ENCODE results near the gene LMO4. TPM values are rescaled to one million over a fixed set of nuclear protein-coding genes. Genes with fewer than 3 reads are reported as not detected.

Gene LMO4
- total RNA-seq, 1 donor: 61.9 TPM

GRCh38 chr1:87356591-87356990, 27.9 kb downstream of the LMO4 start:
- H3K9me3 ChIP-seq (ENCODE audit: low read depth, low read length): no peaks in the 10 kb centered on the region
- DNase-seq (ENCODE audit: insufficient read length, low spot score, missing footprints): no peak
- no peak overlapping the region for H2AFZ ChIP-seq (ENCODE audit: low read length)
- no peaks in the 10 kb centered on the region for H4K20me1 ChIP-seq (ENCODE audit: insufficient read depth, low read length)
- no peaks in the 10 kb centered on the region for H3K79me2 ChIP-seq (ENCODE audit: insufficient read depth, low read length)
- no peaks in the 10 kb centered on the region for H3K36me3 ChIP-seq (ENCODE audit: insufficient read depth, low read length)
- no peak overlapping the region for H3K4me2 ChIP-seq (ENCODE audit: insufficient read depth, low read length)
- H3K4me3 ChIP-seq (ENCODE audit: insufficient read depth, low read length): no peak overlapping the region
- no peak overlapping the region for H3K27ac ChIP-seq (ENCODE audit: low read depth, low read length)
- no peak for TF ChIP-seq CTCF (IDR thresholded peaks at IDR 0.05; ENCODE audit: extremely low read depth, low read depth, low read length)
- no peaks in the 10 kb centered on the region for H3K27me3 ChIP-seq (ENCODE audit: insufficient read depth, low read length)
- H3K4me1 ChIP-seq (ENCODE audit: insufficient read depth, low read length): no peaks in the 10 kb centered on the region

DNA sequence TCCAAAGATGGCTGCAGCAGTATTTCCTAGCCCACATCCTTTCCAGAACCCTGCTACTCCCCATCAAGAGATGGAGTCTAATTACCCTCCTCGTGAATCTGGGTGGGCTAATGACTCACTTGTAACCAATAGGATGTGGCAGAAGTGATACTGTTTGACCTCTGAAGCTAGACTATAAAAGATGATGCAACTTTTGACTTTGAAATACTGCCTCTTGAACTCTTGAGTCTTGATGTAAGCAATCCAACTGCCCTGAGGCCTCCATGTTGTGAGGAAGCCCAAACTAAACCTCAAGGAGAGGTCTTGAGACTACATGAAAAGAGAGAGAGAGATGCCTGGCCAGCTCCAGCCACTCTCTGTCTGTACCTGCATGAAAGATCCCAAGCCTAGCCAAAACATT, 29.5 kb downstream of the LMO4 start:
- H3K79me2 ChIP-seq (ENCODE audit: insufficient read depth, low read length): no peaks in the 10 kb centered on the region
- DNase-seq (ENCODE audit: insufficient read length, low spot score, missing footprints): no peak
- H2AFZ ChIP-seq (ENCODE audit: low read length): no peak overlapping the region
- H3K4me1 ChIP-seq (ENCODE audit: insufficient read depth, low read length): peaks cover 5% of the 10 kb centered on the region
- H3K4me2 ChIP-seq (ENCODE audit: insufficient read depth, low read length): no peak overlapping the region
- no peak overlapping the region for H3K27ac ChIP-seq (ENCODE audit: low read depth, low read length)
- H3K4me3 ChIP-seq (ENCODE audit: insufficient read depth, low read length): no peak overlapping the region
- TF ChIP-seq CTCF (IDR thresholded peaks at IDR 0.05; ENCODE audit: extremely low read depth, low read depth, low read length): no peak
- no peaks in the 10 kb centered on the region for H4K20me1 ChIP-seq (ENCODE audit: insufficient read depth, low read length)
- H3K36me3 ChIP-seq (ENCODE audit: insufficient read depth, low read length): no peaks in the 10 kb centered on the region
- no peaks in the 10 kb centered on the region for H3K27me3 ChIP-seq (ENCODE audit: insufficient read depth, low read length)
- H3K9me3 ChIP-seq (ENCODE audit: low read depth, low read length): no peaks in the 10 kb centered on the region

DNA sequence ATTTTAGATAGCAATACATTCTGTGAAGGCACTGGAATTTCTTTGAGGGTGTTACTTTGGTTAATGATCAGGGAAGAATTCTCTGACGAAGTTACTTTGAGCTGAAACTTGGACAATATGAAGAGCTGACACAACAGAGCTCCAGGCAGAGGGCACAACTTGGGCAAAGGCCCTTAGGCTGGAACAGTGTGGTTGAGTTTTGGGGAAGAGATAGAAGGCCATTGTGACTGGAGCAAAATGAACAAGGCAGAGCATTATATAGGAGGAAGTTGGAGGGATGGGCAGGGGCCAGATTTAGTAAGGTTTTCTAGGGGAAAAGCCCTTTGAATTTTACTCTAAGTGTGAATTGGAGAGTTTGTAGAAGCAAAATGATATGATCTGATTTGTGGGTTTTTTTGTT, 30.9 kb downstream of the LMO4 start:
- no peak overlapping the region for H2AFZ ChIP-seq (ENCODE audit: low read length)
- H3K27me3 ChIP-seq (ENCODE audit: insufficient read depth, low read length): no peaks in the 10 kb centered on the region
- TF ChIP-seq CTCF (IDR thresholded peaks at IDR 0.05; ENCODE audit: extremely low read depth, low read depth, low read length): no peak
- no peaks in the 10 kb centered on the region for H3K36me3 ChIP-seq (ENCODE audit: insufficient read depth, low read length)
- H4K20me1 ChIP-seq (ENCODE audit: insufficient read depth, low read length): no peaks in the 10 kb centered on the region
- peaks cover 7% of the 10 kb centered on the region for H3K4me1 ChIP-seq (ENCODE audit: insufficient read depth, low read length)
- H3K9me3 ChIP-seq (ENCODE audit: low read depth, low read length): no peaks in the 10 kb centered on the region
- H3K4me2 ChIP-seq (ENCODE audit: insufficient read depth, low read length): no peak overlapping the region
- no peaks in the 10 kb centered on the region for H3K79me2 ChIP-seq (ENCODE audit: insufficient read depth, low read length)
- DNase-seq (ENCODE audit: insufficient read length, low spot score, missing footprints): no peak
- no peak overlapping the region for H3K4me3 ChIP-seq (ENCODE audit: insufficient read depth, low read length)
- H3K27ac ChIP-seq (ENCODE audit: low read depth, low read length): no peak overlapping the region

DNA sequence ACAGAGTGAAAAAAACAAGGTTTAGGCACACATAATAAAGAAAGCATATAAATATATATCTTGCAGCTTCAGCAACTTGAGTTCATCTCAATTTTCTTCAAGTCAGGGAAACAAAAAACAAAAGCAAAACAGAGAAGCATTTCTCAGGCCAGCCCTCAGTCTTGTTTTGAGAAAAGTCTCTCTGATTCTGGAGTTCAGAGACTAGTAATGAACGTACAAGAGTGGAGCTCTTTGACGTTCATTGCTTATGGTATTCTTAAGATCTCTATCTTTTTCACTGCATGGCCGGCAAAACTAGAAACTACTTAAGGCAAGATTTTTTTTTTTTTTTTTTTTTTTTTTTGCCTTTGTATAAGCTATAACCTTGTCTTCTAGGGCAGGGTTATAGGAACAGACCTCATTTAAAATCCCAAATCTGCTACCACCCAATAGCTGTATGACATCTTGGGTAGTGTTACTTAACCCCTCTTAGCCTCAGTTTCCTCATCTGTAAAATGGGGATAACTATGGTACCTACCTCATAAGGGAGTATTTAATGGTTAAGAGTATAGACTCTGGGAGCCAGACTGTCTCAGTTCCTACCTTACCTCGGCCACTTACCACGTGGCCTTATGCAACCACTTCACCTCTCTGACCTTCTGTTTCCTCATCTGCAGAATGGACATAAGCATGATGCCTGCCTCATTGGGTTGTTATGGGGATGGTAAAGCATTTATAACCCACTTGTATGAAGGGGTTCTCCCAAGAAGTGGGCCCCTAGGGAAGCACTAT, 33.6 kb downstream of the LMO4 start:
- DNase-seq (ENCODE audit: insufficient read length, low spot score, missing footprints): no peak
- H3K27ac ChIP-seq (ENCODE audit: low read depth, low read length): no peak overlapping the region
- H3K79me2 ChIP-seq (ENCODE audit: insufficient read depth, low read length): no peaks in the 10 kb centered on the region
- no peak for TF ChIP-seq CTCF (IDR thresholded peaks at IDR 0.05; ENCODE audit: extremely low read depth, low read depth, low read length)
- no peaks in the 10 kb centered on the region for H3K9me3 ChIP-seq (ENCODE audit: low read depth, low read length)
- H3K4me2 ChIP-seq (ENCODE audit: insufficient read depth, low read length): no peak overlapping the region
- no peak overlapping the region for H3K4me3 ChIP-seq (ENCODE audit: insufficient read depth, low read length)
- H3K36me3 ChIP-seq (ENCODE audit: insufficient read depth, low read length): no peaks in the 10 kb centered on the region
- H4K20me1 ChIP-seq (ENCODE audit: insufficient read depth, low read length): no peaks in the 10 kb centered on the region
- no peaks in the 10 kb centered on the region for H3K27me3 ChIP-seq (ENCODE audit: insufficient read depth, low read length)
- H3K4me1 ChIP-seq (ENCODE audit: insufficient read depth, low read length): peaks cover 7% of the 10 kb centered on the region
- no peak overlapping the region for H2AFZ ChIP-seq (ENCODE audit: low read length)

Measured in osteoblast (primary cell).